GM08714 (cell line): ENCODE data around the gene PXDN.
"Not testable (repeated sequence)": the region's sequence is repeated elsewhere in the genome, so short reads cannot be mapped to it uniquely, and the experiment has no call there.

Source experiments
- H3K4me3 ChIP-seq: fragments of 200-500 bp; sonication (Bioruptor generic); 2 replicates; pipeline ENCODE4 v1.5.1; 2014; ENCODE audit warnings: mild to moderate bottlenecking, low read length, inconsistent platforms
- ZNF274 ChIP-seq: IDR thresholded peaks from 2 replicates; pipeline ENCODE4 v1.6.1; 2012; ENCODE audit warnings: mild to moderate bottlenecking, low read depth, low read length

PXDN gene

DNA sequence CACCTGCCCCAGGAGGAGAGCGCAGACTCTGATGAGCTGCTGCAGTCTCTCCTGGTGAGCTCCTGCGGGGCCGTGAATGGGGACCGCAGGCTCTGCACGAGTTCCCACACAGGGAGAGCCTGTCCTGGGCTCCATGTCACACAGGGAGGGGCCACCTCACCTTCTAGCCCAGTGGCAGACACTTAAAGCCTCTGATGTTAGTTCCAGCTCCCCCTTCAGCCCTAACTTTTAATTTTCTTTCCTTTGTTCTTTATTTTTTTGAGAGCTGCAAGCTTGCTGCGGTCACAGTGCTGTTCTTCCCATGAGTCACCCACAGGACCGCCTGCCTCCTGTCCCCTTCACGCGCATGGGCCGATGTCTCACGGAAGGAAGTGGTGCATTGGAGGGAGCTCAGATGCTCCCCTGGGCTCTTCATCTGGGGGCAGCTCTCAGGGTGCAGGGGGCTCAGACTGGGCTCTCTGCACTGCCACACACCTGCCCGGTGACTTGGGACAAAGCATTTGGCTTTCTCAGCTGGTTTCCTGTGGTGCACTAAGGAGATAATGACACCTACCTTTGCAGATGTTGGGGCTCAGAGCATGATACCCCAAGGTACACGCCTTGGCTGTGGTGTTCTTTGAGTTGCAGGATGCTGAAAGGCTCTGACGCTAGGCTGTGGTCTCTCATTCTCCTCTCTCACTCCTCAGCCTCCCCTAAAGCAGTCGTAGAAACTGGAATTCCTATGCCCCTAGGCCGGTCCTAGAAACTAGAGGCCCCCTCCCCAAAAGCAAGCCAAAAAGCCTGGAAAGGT, 37.2 kb upstream of the PXDN start:
- H3K4me3 ChIP-seq: no peak overlapping the region
- no peak for TF ChIP-seq ZNF274

GRCh38 chr2:1780693-1781092, 36.4 kb upstream of the PXDN start:
- no peak for TF ChIP-seq ZNF274
- no peak overlapping the region for H3K4me3 ChIP-seq

GRCh38 chr2:1780054-1780453, 35.7 kb upstream of the PXDN start:
- not testable (repeated sequence) for H3K4me3 ChIP-seq

DNA sequence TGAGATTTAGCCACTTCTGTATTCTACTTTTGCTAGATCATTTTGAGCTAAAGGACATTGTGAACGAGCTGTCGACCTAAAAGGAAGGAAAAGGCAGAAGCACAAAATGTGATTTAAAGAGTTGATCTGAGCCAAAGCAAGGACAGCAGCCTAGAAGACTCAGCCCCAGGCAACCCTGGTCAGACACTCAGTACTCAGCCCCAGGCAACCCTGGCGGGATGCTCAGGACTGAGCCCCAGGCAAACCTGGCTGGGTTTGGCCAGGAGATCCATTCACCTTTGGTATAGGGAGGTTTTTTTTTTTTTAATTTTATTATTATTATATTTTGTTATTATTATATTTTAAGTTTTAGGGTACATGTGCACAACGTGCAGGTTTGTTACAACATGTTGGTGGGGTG, 34.3 kb upstream of the PXDN start:
- no peak overlapping the region for H3K4me3 ChIP-seq
- no peak for TF ChIP-seq ZNF274

GRCh38 chr2:1777781-1778180, 33.5 kb upstream of the PXDN start:
- no peak overlapping the region for H3K4me3 ChIP-seq
- TF ChIP-seq ZNF274: no peak

DNA sequence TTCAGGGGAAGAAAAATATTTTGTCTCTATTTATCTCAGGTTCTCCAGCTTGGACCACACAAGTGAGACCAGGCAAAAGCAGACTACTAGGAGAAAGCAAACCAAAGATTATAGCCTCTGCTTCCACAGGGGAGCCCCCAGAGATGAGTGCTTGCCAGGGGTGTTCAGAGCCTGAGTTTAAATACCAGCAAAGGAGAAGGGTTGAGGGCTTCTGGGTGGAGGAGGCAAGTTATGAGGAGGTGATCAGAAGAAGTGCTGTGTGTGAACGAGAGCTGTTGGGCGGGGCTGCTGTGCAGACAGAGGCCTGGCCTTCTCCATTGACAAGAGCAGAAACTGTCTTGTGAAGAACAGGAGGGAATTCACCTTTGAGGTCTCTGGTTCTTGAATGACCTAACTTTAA, 32.8 kb upstream of the PXDN start:
- no peak for TF ChIP-seq ZNF274

DNA sequence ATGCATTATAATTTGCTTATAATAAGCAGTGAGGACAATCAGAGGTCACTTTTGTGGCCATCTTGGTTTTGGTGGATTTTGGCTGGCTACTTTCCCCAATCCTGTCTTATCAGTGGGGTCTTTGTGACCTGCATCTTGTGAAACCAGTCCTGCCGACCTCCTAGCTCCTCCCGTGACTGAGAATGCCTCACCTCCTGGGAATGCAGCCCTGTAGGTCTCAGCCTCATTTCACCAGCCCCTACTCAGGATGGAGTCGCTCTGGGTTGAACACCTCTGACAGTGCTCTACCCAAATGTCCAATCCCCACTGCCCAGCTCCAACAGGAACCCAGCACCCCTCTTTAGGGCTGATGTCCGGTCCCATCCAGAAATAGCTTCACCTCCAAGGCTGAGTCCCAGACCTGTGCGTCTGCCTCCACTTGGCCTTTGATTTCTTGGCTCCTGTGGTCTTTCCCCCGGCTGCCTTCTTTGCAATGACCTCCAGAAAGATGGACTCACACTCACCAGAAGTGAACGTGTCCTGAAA, 31.3 kb upstream of the PXDN start:
- no peak for TF ChIP-seq ZNF274
- no peak overlapping the region for H3K4me3 ChIP-seq

More for the DNA sequence above, 32.8 kb upstream of the PXDN start:
- H3K4me3 ChIP-seq: no peak overlapping the region

DNA sequence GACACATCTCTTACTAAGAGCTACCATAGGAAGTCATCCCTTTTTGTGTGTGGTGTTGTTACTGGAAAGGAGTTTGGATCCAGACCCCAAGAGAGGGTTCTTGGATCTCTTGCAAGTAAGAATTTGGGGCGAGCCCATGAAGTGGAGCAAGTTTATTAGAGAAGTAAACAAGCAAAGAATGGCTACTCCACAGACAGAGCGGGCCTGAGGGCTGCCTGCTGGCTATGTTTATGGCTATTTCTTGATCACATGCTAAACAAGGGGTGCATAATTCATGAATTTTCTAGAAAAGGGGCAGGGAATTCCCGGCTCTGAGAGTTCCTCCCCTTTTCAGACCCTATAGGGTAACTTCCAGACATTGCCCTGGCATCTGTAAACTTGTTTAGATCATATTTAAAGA, 30.6 kb upstream of the PXDN start:
- H3K4me3 ChIP-seq: no peak overlapping the region
- TF ChIP-seq ZNF274: no peak

DNA sequence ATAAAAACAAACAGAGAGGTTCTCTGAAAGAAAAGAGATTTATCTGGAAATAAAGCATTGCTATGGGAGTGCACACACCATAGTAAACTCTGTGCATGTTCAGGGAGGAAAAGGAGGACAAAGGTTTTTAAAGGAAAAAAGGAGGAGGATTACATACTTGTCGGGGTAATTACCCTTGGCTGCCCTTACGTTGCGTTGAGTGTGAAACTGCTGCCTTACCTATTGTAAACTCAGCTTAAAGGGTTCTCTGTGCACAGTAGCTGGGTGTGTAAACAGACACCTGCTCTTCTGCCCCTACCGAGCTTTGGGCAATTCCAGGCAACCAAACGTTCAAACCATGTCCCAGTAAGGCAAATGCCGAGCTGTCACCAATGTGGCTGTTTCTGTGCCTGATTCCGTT, 29.6 kb upstream of the PXDN start:
- no peak for TF ChIP-seq ZNF274
- H3K4me3 ChIP-seq: no peak overlapping the region

GRCh38 chr2:1772471-1773267, 28.4 kb upstream of the PXDN start:
- no peak for TF ChIP-seq ZNF274
- H3K4me3 ChIP-seq: no peak overlapping the region

DNA sequence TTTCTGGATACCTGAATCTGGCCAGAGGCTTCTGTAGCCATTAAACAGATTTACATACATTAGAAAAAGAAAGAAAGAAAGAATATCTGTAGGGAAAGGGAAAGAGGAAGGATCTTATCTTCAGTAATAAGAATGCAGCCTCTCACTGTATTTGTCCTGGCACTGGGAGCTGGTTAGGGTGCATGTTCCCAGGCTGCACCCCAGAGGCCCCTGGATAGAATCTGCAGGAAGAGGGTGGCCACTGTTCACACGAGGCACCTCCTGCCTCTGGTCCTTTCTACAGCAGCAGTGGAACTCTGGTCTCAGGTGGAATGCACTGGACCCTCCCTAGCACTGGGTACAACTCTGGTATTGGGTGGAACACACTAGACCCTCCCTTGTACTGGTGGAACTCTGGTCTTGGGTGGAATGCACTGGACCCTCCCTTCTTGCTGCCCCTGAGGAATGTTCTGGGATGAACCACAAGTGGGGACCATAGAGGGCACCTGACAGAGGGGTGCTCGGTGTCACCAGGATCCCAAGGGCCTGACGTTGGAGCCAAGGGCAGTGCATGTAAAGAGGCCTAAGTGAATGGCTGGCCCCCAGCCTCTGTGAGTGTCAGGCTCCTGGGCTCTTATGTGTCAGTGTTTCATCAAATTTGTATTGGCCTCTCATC, 27.4 kb upstream of the PXDN start:
- no peak for TF ChIP-seq ZNF274

GRCh38 chr2:1770566-1771380, 26.5 kb upstream of the PXDN start:
- TF ChIP-seq ZNF274: no peak
- no peak overlapping the region for H3K4me3 ChIP-seq

More for the DNA sequence above, 27.4 kb upstream of the PXDN start:
- H3K4me3 ChIP-seq: no peak overlapping the region

DNA sequence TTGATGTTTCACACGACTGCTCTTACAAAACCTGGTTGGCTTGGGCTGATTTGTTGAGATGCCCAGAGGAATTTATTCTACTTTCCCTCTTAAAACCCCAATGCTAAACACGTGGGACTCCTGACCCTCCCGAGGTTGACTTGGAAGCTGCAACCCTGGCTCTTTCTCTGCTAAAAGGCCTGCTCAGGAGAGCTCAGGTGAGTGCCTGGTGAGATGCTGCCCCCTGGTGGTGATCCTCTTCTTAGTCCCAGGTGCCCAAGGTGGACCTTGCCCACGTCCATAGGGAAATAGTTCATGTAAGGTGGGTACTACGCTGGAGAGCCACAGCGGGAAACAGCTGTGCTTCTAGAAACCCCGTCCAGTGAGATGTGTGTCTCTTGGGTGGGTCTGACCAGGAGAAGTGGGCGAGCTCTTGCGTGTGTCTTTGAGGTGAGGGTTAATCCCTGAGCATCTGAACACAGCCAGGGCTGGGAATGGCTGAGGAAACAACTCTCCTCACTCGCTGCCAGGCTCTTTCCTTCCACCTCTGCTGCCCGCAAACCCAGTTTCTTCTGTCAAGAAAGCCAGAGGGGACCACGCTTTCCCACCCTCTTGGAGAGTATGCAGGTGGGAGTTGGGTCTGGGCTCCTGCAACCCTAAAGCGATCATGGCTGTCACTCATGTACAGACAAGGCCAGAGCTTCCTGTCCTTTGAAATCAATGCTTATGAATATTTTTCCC, 25.5 kb upstream of the PXDN start:
- no peak overlapping the region for H3K4me3 ChIP-seq
- no peak for TF ChIP-seq ZNF274
